ENCODE results near the gene CACNB1. TPM values are rescaled to one million over a fixed set of nuclear protein-coding genes. Genes with fewer than 3 reads are reported as not detected.
A peak's percentile ranks its signal among the peaks of the same experiment; 100 is the strongest.

The CACNB1 gene
- total RNA-seq, 1 experiment from 2014 or later: 6.6 TPM

GRCh38 chr17:39238311-39238972, 41.0 kb upstream of the CACNB1 start:
- Mint-ChIP-seq H3K27me3 (ENCODE audit: insufficient read depth, unreplicated experiment) (no peaks in the 10 kb centered on the region), H3K27ac (ENCODE audit: low read depth, unreplicated experiment) (no peak overlapping the region), H3K4me1 (ENCODE audit: insufficient read depth, unreplicated experiment) (peaks cover 19% of the 10 kb centered on the region), H3K4me3 (ENCODE audit: unreplicated experiment) (no peak overlapping the region), H3K9me3 (ENCODE audit: unreplicated experiment) (no peaks in the 10 kb centered on the region), H3K36me3 (ENCODE audit: insufficient read depth, unreplicated experiment) (peaks cover 6% of the 10 kb centered on the region)
- intact Hi-C loops (cut with micrococcal nuclease): loop anchor here (5.0 kb wide), 1 partner anchor 86 kb away; the partner anchor contains the start of gene PLXDC1
- DNase-seq (ENCODE audit: unreplicated experiment): peak; percentile 89
- BruUV-seq (replicated peaks): no TSS peak
- ChIA-PET CTCF (interaction anchor here (0.6 to 21.6 kb wide), 8 partner anchors 10 to 654 kb away, joined by 3 to 485 read pairs (median 4); partner anchors contain the start of gene RPL19), POLR2A (interaction anchor here (0.5 to 2.5 kb wide), 7 partner anchors 13 to 39 kb away, joined by 3 to 20 read pairs (median 7); partner anchors contain the start of gene RPL19)
- TF ChIP-seq, protein P1, sequence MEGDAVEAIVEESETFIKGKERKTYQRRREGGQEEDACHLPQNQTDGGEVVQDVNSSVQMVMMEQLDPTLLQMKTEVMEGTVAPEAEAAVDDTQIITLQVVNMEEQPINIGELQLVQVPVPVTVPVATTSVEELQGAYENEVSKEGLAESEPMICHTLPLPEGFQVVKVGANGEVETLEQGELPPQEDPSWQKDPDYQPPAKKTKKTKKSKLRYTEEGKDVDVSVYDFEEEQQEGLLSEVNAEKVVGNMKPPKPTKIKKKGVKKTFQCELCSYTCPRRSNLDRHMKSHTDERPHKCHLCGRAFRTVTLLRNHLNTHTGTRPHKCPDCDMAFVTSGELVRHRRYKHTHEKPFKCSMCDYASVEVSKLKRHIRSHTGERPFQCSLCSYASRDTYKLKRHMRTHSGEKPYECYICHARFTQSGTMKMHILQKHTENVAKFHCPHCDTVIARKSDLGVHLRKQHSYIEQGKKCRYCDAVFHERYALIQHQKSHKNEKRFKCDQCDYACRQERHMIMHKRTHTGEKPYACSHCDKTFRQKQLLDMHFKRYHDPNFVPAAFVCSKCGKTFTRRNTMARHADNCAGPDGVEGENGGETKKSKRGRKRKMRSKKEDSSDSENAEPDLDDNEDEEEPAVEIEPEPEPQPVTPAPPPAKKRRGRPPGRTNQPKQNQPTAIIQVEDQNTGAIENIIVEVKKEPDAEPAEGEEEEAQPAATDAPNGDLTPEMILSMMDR (IDR thresholded peaks at IDR 0.05; ENCODE audit: unreplicated experiment): no peak

- intact Hi-C loops (cut with micrococcal nuclease): loop anchor here (5.0 kb wide), 1 partner anchor 85 kb away; the partner anchor contains the start of gene PLXDC1
- TF ChIP-seq, protein P1 (IDR thresholded peaks at IDR 0.05; ENCODE audit: unreplicated experiment): no peak
- H3K36me3 Mint-ChIP-seq (ENCODE audit: insufficient read depth, unreplicated experiment): no peaks in the 10 kb centered on the region
- no peak overlapping the region for H3K4me3 Mint-ChIP-seq (ENCODE audit: unreplicated experiment)
- POLR2A ChIA-PET: interaction anchor here (1.1 to 2.6 kb wide), 8 partner anchors 24 to 223 kb away, joined by 3 to 20 read pairs (median 8); partner anchors contain the start of genes CDK12 and RPL19
- CTCF ChIA-PET: interaction anchor here (0.6 to 21.6 kb wide), 4 partner anchors 7 to 85 kb away, joined by 3 to 485 read pairs (median 28); partner anchors contain the start of genes ARL5C and RPL19
- no peak for DNase-seq (ENCODE audit: unreplicated experiment)
- H3K27ac Mint-ChIP-seq (ENCODE audit: low read depth, unreplicated experiment): no peak overlapping the region
- peaks cover 19% of the 10 kb centered on the region for H3K4me1 Mint-ChIP-seq (ENCODE audit: insufficient read depth, unreplicated experiment)
- no TSS peak for BruUV-seq (replicated peaks)
- H3K27me3 Mint-ChIP-seq (ENCODE audit: insufficient read depth, unreplicated experiment): no peaks in the 10 kb centered on the region
- no peaks in the 10 kb centered on the region for H3K9me3 Mint-ChIP-seq (ENCODE audit: unreplicated experiment)
Measured at GRCh38 chr17:39237586-39237985, 40.1 kb upstream of the CACNB1 start.

DNA sequence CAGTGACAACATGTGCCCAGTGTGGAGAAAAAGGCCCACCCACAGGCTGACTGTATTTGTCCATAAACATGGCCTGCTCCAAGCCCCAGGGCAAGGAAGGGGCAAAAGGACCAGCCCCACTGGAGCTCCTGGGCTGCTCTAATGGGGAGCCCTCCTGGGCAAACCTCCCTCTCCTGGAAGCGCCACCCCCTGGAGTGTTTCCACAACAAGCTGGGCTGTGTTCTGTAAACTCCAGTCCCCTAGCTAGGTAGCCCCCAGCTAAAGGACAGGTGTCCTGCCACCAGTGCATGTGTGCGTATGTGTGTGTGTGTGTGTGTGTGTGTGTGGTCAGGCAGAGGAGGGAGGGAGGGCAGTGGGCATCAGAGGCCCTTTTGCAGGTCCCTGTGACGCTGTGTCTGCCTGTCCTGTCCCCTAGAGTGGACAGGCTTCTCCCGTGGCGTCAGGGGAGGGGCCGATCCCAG, 39.5 kb upstream of the CACNB1 start:
- CTCF ChIA-PET: interaction anchor here (0.6 to 21.6 kb wide), 9 partner anchors 8 to 258 kb away, joined by 3 to 485 read pairs (median 8); partner anchors contain the start of genes CDK12 and RPL19
- Mint-ChIP-seq H3K4me1 (ENCODE audit: insufficient read depth, unreplicated experiment) (peaks cover 22% of the 10 kb centered on the region), H3K27me3 (ENCODE audit: insufficient read depth, unreplicated experiment) (no peaks in the 10 kb centered on the region), H3K4me3 (ENCODE audit: unreplicated experiment) (no peak overlapping the region), H3K27ac (ENCODE audit: low read depth, unreplicated experiment) (no peak overlapping the region), H3K9me3 (ENCODE audit: unreplicated experiment) (no peaks in the 10 kb centered on the region), H3K36me3 (ENCODE audit: insufficient read depth, unreplicated experiment) (no peaks in the 10 kb centered on the region)
- no TSS peak for BruUV-seq (replicated peaks)
- POLR2A ChIA-PET: interaction anchor here (0.6 to 2.6 kb wide), 5 partner anchors 25 to 224 kb away, joined by 3 to 15 read pairs (median 4); partner anchors contain the start of gene CDK12
- TF ChIP-seq, protein P1 (IDR thresholded peaks at IDR 0.05; ENCODE audit: unreplicated experiment): no peak
- DNase-seq (ENCODE audit: unreplicated experiment): no peak
- intact Hi-C loops (cut with micrococcal nuclease): loop anchor here (5.0 kb wide), 1 partner anchor 85 kb away; the partner anchor contains the start of gene PLXDC1

DNA sequence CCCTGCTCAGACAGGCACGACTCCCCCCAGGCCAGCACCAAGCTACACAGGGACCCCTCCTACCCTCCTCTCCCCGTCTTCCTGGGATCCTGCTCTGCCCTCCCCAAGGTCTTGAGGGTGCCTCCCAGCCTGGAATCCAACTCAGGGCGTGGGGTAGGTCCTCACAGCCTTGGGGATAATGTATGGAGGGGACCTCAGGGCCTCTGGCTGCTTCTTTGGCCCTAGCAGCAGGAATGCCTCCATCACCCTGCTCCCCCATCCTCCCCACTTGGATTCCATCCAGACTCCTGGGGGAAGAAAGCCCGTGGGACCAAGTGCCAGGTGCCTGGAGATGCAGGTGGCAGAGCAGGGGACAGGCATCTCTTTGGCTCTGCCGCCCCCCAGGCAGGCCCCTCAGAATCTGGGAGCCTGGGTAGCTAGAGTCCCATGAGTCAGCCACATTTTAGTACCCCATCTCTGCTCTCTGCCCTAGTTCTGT, 39.0 kb upstream of the CACNB1 start:
- ChIA-PET CTCF (interaction anchor here (0.5 to 21.6 kb wide), 19 partner anchors 9 to 257 kb away, joined by 3 to 485 read pairs (median 5); partner anchors contain the start of genes CDK12 and RPL19), POLR2A (interaction anchor here (0.6 to 2.6 kb wide), 9 partner anchors 17 to 225 kb away, joined by 3 to 15 read pairs (median 4); partner anchors contain the start of genes CDK12 and RPL19)
- H3K4me3 Mint-ChIP-seq (ENCODE audit: unreplicated experiment): no peak overlapping the region
- H3K4me1 Mint-ChIP-seq (ENCODE audit: insufficient read depth, unreplicated experiment): peaks cover 28% of the 10 kb centered on the region
- intact Hi-C loops (cut with micrococcal nuclease): loop anchor here (5.0 kb wide), 1 partner anchor 84 kb away; the partner anchor contains the start of gene PLXDC1
- no peaks in the 10 kb centered on the region for H3K9me3 Mint-ChIP-seq (ENCODE audit: unreplicated experiment)
- H3K36me3 Mint-ChIP-seq (ENCODE audit: insufficient read depth, unreplicated experiment): no peaks in the 10 kb centered on the region
- TF ChIP-seq, protein P1 (IDR thresholded peaks at IDR 0.05; ENCODE audit: unreplicated experiment): no peak
- DNase-seq (ENCODE audit: unreplicated experiment): no peak
- H3K27me3 Mint-ChIP-seq (ENCODE audit: insufficient read depth, unreplicated experiment): no peaks in the 10 kb centered on the region
- no peak overlapping the region for H3K27ac Mint-ChIP-seq (ENCODE audit: low read depth, unreplicated experiment)
- no TSS peak for BruUV-seq (replicated peaks)

Measured in MCF 10A (cell line).